GM23248 (cell line): ENCODE results near the gene PPP2R5D.

Source experiments
- EZH2 ChIP-seq: fragments of 200-600 bp; sonication (generic); IDR thresholded peaks from 2 replicates; pipeline ENCODE4 v1.6.1; 2018; ENCODE audit warnings: antibody characterized with exemption, mild to moderate bottlenecking; ENCODE audit not compliant: insufficient read depth, poor library complexity, severe bottlenecking
- EZH2phosphoT487 ChIP-seq: fragments of 200-600 bp; sonication (generic); IDR thresholded peaks from 2 replicates; pipeline ENCODE4 v1.6.1; 2018; ENCODE audit warnings: antibody characterized with exemption, moderate library complexity, mild to moderate bottlenecking, low read depth; ENCODE audit not compliant: insufficient read depth

- TF ChIP-seq EZH2 (no peak), EZH2phosphoT487 (no peak)
Observed at GRCh38 chr6:43021270-43022047, 37.1 kb downstream of the PPP2R5D start, which contains the start of gene RRP36.
